Umbilical cord (tissue), 2 donors: Measurements from ENCODE around the gene ACTN3. TPM values are rescaled to one million over a fixed set of nuclear protein-coding genes. Genes with fewer than 3 reads are reported as not detected.
"Not testable (repeated sequence)": the region's sequence is repeated elsewhere in the genome, so short reads cannot be mapped to it uniquely, and the experiment has no call there.

Source experiments
- DNase-seq: peaks from one replicate; pipeline ENCODE4 v3.0.0-alpha.2; 2015; ENCODE audit warnings: low spot score
- total RNA-seq: library from RNA; depleted of rRNA; stranded (reverse); fragments of >200 nt; gene quantifications from one replicate; pipeline ENCODE4 v1.2.3, GENCODE V29; 2014; ENCODE audit warnings: low replicate concordance; ENCODE audit not compliant: insufficient read depth

The ACTN3 gene
- total RNA-seq, 1 donor from 2014 or later: not detected

DNA sequence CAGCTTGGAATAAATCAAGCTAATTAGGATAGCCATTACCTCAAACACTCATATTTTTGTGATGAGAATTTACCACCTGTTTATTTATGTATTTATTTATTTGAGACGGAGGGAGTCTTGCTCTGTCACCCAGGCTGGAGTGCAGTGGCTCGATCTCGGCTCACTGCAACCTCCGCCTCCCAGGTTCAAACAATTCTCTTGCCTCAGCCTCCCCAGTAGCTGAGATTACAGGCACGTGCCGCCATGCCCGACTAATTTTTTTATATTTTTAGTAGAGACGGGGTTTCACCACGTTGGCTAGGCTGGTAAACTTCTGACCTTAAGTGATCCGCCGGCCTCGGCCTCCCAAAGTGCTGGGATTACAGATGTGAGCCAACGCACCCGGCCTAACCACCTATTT is 1.8 kb upstream of the ACTN3 start:
- not testable (repeated sequence) for DNase-seq

DNA sequence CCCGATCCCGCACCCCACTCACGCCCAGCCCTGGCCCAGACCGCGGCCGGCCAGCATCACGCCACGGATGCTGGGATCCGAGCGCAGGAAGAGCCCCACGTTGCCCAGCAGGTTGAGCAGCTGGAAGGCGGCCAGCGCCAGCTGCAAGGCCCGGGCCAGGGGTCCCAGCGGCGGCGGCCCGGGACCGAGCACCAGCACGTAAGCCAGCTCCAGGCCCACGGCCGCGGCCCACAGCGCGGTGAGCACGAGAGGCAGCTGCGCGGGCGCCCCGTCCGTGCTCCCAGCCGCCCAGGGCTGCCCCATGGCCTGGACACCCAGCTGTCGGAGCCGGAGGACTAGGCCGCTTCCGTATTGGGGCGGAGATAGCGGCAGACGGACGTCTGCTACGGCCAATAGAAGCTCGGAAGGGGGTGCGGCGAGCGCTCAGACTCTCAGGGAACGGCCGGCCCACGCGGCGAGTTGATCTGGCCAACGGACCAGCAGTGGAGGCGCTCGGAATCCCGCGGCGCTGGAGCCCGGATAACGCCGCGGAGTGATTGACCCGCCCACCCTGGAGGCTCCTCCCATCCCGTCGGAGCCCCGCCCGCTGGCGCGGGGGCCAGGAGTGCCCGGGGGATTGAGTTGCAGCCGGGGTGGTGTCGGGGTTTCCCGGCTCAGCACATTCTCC is 869 bp upstream of the ACTN3 start, which contains the start of gene ZDHHC24:
Gene ZDHHC24 (minus strand): TSS at position 348 of the 667 bp plus-strand sequence. CDS start 45 bp downstream, at position 303.
- peak; percentile 95 for DNase-seq

DNA sequence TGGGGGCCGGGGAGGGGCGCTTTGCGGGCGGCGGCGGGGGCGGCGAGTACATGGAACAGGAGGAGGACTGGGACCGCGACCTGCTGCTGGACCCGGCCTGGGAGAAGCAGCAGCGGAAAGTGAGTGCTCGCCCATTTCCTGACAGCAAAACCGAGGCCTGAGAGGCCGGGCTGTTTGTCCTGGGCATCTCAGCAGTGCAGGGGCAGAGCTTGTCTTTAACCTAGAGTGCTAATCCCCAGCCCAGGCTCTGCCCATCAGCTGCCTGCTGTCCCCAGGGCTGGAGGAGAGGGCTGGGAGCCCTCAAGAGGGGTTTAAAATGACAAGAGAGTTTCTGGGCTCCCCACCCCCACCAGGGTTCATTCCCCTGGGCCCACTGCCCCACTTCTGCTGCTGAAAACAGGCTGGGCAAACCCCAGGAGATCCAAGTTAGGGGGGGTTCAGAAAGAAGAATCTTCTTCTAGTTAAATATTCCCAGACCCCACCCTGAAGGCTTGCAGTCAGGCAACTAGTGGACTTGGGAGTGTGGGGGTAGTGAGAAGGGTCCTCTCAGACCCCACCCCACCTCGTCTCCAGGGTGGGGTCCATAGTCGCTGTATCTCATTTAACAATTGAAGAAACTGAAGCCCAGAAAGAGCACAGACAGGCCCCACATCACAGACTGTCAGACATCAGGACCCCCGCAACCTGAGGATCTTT is 411 bp downstream of the ACTN3 start:
- DNase-seq: no peak

DNA sequence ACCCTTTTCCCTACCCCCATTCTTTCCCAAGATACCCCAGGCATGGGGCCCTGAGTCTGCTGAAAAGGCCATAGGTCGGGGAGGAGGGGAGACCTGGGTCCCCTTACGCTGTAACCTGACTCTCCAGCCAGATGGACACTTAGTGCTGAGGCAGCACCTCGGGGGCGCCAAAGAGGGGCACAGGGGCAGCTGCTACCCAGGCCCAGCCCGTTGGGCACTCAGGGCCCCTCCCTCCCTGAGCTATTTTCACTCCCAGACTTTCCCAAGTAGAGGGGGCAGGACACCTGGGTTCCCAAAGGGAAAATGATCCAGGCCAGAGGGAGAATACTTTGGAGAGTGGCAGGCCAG is 933 bp downstream of the ACTN3 start:
- DNase-seq: no peak

DNA sequence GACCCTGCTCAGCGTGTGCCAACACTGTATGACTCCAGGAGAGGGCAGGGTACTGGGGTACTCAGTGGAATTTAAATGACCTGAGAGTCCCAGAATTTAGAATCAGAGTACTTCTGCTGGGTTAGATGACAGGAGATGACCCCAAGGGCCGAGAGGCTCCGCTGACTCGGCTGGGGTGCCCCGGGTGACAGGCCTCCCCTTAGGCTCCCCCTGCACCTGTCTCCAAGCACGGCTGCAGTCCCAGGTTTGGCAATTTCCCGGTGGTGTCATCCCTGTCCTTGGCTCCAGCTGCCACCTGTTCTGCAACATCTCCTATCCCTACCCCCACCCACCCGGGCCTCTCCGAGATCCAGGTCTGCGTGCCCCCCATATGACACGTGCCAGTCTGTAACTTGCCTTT is 1.3 kb downstream of the ACTN3 start:
- no peak for DNase-seq

DNA sequence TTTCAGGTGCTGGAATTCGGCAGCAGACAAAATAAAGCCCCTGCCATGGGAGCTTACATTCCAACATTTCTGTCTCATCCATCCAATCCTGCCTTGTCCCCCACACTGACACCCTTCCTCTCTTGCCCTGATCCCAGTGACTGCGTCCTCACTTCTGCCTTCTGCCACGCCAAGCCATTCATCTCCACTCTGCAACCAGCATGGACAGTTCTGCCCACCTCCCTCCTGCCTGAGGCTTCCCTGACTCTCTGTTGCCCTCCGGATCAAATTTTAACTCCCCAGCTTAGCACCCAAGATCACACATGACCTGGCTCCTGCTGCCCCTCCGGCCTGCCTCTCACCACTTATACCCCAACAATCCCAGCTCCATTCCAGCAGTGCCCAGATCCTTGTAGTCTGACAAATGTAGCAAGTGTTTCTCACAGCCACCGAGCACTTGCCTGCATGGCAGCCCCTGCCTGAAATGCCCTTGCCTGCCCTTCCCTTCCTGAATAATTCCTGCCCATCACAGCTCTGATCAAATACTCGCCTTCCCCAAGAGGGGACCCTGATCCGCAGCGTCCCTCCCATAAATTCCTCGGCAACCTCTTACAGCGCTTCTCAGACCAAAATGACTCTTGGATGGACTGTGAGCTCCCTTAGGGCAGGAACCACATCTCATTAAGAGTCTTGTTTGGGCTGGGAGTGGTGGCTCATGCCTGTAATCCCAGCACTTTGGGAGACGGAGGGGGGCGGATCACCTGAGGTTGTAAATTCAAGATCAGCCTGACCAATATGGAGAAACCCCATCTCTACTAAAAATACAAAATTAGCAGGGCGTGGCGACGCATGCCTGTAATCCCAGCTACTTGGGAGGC is 2.3 kb downstream of the ACTN3 start:
- DNase-seq: no peak

DNA sequence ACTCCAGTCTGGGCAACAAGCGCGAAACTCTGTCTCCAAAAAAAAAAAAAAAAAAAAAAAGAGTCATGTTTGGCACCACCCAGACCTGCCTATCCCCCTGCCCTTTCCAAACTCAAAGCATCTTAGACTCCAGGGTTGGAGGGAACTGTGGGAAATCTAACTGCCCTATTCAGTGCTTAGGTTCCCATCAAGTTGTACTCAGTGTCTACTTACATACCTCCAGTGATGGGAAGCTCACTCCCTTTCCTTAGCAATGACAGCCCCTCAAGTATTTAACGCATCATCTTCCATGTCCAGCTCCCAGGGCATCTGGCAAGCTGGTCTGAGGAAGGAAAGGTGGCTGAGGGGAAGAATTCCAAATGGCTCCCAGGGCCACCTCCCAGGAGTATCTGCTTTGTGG is 3.0 kb downstream of the ACTN3 start:
- DNase-seq: no peak

DNA sequence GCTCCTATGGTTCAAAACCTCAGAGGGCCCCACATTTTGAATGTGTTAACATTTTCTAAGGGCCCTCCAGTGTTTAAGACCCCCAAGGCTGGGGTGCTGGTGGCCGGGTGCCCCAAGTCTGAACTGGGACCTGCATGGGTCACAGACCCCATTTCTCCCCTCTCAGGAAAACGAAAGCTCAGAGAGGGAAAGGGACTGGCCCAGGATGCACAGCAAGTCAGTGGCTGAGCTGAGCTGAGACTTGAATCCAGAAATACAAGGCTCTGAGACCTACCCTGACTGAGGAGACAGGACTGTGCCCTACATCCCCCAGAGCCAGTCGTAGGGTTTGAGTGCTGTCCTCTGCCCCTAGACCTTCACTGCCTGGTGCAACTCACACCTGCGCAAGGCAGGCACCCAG is 4.2 kb downstream of the ACTN3 start:
- DNase-seq: no peak

DNA sequence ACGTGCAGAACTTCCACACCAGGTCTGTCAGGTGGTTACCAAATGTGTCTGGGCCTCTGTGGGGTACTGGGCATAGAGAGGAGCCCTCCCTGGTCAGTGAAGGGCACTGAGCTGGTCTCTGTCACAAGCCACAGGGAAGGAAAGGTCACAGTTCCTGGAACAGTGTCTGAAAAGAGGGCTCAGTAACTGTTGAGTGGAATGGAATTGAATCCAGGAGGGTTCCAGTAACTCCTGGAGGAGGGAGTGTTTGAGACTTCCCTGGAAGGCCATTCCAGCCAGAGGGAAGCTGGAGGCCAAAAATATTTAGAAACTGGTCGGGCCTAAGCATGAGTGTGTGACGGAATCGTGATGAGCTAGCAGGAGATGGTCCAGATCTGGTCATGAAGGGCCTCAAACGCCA is 7.9 kb downstream of the ACTN3 start:
- no peak for DNase-seq

DNA sequence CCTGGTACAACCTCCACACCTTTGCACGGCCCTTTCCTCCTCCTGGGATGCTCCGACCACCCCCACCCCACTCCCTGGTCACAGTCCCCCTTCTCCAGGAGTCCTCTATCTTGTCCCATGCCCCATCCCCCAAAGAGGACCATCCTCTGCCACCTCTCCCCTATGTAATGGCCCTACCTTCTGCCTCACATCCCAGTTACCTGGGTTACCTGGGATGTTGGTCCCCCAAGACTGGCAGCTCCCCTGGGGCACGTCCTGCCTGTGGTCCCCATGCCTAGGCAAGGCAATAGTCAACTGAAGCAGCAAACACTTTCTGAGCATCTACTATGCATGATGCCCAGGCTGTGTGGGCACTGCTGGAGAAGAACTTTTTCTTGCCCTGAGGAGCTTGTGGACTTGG is 8.7 kb downstream of the ACTN3 start:
- no peak for DNase-seq

DNA sequence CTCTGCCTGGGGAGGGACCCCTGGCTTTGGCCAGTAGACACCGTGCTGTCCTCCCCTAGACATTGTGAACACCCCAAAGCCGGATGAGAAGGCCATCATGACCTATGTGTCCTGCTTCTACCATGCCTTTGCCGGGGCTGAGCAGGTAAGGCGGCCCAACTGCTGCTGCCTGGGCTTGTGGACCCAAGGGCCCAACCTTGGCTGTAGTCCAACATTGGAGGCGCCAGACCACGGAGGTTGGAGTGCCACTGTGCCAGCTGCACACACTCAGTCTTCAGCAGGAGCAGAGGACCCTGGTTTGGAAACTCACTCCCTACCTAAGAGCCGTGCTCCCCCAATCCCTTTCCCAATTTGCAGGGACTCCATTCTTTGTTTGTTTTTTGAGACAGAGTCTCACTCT is 9.4 kb downstream of the ACTN3 start:
- DNase-seq: no peak

DNA sequence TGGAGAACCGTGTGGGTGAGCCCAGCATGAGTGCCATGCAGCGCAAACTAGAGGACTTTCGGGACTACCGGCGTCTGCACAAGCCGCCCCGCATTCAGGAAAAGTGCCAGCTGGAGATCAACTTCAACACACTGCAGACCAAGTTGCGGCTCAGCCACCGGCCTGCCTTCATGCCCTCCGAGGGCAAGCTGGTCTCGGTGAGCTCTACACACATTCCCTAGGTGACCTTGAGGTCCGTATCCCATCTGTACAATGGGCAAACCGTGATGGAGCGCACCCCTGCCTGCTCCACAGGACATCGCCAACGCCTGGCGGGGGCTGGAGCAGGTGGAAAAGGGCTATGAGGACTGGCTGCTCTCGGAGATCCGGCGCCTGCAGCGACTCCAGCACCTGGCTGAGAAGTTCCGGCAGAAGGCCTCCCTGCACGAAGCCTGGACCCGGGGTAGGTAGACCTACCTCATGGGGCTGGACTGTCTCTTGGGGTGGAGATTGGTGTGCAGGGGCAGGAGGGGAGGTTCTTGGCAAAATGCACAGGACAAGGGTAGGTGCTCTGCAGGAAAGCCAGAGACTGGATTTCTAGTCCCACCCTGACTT is 11.1 kb downstream of the ACTN3 start:
- no peak for DNase-seq

DNA sequence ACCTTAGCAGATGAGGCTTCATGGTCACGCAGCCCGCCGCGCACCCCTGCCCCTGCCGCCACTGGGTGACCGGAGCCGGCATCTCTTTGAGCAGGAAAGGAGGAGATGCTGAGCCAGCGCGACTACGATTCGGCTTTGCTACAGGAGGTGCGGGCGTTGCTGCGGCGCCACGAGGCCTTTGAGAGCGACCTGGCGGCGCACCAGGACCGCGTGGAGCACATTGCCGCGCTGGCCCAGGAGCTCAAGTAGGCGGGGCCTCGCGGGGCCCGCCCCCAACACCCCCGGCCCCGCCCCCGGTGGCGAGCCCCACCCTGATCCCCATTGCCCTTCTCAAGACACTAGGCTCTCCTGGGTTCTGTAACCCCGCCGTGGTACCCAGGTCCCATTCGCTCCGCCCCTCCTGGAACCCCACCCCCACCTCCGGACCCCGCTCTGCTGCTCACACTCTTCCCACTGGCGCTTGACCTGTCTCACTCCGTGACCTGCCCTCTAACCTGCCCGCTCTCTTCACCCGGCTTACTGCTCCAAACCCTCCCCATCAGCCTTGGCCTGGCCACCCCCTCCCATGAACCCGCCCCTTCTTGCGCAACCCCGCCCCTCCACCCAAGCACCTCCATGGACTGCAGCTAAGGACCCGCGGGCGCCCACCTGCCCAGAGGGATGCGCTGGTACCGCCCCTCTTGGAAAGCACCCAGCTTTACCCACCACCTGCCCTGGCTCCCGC is 12.6 kb downstream of the ACTN3 start:
- DNase-seq: no peak

DNA sequence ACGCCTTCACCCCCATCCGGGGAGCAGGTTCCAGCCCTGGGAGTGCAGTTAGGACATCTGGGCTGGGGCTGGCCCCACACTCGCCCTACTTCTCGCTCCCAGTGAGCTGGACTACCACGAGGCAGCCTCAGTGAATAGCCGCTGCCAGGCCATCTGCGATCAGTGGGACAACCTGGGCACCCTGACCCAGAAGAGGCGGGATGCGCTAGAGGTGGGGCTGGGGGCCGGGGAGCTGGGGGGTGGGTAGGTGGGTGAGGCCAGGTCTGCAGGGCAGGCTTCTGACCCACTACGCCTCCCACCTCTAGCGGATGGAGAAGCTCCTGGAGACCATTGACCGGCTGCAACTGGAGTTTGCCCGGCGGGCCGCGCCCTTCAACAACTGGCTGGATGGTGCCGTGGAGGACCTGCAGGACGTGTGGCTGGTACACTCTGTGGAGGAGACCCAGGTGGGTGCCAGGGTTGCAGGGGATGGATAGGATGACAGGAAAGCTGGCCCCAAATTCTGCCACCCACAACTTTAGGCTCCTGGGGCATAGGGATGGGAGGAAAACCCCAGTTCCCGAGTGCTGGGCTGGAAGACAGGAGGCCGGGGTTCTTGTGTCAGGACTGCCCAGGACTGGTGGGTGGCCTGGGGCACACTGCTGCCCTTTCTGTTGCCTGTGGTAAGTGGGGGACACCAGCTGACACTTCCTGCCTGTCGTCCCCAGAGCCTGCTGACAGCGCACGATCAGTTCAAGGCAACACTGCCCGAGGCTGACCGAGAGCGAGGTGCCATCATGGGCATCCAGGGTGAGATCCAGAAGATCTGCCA is 13.4 kb downstream of the ACTN3 start:
- DNase-seq: no peak

DNA sequence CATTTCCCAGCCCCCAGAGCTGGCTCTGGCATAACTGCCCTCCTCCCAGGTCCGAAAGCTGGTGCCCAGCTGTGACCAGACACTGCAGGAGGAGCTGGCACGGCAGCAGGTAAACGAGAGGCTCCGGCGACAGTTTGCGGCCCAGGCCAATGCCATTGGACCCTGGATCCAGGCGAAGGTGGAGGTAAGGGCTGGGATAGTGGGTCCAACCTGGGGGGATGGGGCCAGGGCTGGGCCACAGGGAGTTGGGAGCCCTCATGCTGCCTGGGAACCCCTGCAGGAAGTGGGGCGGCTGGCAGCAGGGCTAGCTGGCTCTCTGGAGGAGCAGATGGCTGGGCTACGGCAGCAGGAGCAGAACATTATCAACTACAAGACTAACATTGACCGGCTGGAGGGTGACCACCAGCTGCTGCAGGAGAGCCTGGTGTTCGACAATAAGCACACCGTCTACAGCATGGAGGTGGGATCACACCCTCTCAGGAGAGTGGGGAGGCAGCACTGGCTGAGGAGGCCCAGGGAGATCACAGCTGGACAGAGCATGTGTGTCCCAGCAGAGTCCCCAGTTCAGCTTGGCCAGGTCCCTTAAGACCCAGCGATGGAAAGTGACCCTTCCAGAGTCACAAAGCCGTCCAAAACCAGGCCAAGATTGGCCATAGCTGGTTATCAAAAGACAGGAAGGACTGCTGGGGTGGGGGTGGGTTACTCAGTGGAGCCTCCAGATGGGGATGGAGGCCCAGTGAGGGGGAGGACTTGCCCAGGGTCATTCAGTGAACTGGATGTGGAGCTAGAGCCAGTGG is 14.7 kb downstream of the ACTN3 start:
- no peak for DNase-seq

DNA sequence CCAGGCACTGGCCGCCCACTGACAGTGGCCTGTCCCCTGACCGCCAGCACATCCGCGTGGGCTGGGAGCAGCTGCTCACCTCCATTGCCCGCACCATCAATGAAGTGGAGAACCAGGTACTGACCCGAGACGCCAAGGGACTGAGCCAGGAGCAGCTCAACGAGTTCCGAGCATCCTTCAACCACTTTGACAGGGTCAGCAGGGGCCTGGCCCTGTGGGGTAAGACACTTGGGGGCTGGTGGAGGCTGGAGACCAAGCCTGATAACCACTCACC is 15.2 kb downstream of the ACTN3 start:
- no peak for DNase-seq

DNA sequence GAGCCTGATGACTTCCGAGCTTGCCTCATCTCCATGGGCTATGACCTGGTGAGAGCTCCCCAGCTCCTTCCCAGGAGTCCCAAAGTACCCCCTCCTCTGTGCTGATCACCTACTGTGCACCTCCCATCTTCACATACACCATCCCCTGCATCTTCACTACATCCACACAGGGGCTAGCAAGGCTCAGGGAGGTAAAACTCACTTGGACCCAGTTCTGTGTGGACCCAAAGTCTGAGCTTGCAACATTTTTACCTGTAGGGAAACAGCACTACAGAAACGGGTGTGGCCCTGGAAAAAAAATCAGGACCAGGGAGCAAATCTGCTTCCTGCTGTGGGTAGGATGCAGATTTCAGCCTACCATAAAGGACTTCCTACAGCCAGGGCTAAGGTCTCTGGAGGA is 15.6 kb downstream of the ACTN3 start:
- no peak for DNase-seq

DNA sequence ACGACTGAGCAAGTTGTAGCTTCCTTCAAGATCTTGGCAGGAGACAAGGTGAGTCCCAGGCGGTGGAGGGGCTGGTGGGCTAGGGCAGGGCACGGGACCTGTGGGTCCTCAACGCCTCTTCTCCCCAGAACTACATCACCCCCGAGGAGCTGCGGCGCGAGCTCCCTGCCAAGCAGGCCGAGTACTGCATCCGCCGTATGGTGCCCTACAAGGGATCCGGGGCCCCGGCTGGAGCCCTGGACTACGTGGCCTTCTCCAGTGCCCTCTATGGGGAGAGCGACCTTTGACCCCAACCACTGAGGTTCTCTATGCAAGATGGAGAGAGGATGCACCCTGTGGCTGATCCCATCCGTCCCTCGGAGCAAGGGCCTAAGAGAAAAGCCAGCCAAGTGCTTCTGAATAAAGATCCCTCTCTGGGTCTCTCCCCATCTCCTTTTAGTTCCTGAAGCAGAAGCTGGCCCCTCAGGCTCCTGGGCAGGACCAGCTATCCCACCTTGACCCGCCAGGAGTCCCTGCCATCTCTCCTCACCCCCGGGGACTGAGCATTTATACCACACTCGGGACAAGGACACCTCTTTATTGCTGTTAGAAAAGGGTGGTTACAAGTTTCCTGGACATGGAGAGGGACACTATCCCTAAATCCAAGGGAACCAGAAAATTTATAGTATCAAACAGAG is 16.3 kb downstream of the ACTN3 start:
- no peak for DNase-seq

DNA sequence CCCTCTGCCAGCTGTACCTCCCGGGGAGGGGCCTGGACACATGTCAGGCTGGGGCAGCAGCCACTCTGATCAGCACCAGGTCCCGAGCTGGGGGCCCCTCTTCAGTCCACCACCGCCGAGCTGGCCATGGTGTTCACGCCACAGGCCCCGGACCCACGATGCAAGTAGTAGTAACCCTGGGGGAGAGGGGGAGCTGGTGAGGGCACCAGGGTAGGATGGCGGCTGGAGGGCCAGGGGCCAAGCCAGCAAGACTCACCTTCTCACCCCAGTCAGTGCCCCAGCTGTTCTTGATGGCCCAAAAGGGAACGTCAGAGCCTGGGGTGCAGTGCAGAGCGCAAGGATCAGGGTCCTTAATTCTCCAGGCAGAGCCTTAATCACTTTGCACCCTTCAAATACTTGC is 17.1 kb downstream of the ACTN3 start:
- DNase-seq: no peak

DNA sequence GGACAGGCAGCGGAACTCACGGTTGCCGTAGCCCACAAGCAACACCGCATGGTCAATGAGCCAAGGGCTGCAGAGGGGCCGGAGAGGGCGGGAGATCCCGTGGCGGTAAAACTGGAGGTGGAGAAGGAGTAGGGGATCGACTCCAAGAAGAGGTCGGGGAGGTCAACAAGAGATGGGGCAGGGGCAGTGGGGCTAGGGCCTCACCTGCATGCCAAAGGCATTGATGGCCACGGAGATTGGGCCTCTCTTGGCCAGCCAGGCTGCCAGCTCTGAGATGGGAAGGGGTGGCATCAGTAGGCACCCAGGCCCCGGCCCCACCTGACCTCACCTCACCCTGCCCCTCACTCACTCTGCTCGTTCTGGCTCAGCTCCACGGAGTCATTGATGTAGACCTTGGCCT is 17.8 kb downstream of the ACTN3 start:
- DNase-seq: no peak
